Testis (tissue), 3 donors: Measurements from ENCODE around the gene GEMIN7. TPM values are rescaled to one million over a fixed set of nuclear protein-coding genes. Genes with fewer than 3 reads are reported as not detected.

Source experiments
- DNase-seq: peaks from one replicate; pipeline ENCODE4 v3.0.0-alpha.2; 2019
- H3K27ac ChIP-seq, 2 donors: fragments of 200-600 bp; sonication (generic); one replicate each; pipeline ENCODE4 v1.5.1; 2019
- H3K27me3 ChIP-seq: fragments of 200-600 bp; sonication (generic); one replicate; pipeline ENCODE4 v1.5.1; 2019
- H3K36me3 ChIP-seq: fragments of 200-600 bp; sonication (generic); one replicate; pipeline ENCODE4 v1.5.1; 2017; ENCODE audit warnings: low read depth; ENCODE audit errors: missing control alignments
- H3K4me1 ChIP-seq: fragments of 200-600 bp; sonication (generic); one replicate; pipeline ENCODE4 v1.5.1; 2019
- H3K4me3 ChIP-seq, 2 donors: fragments of 200-600 bp; sonication (generic); one replicate each; pipeline ENCODE4 v1.5.1; 2017 to 2019
- H3K9me3 ChIP-seq: fragments of 200-600 bp; sonication (generic); one replicate; pipeline ENCODE4 v1.5.1; 2017
- CTCF ChIP-seq, 3 experiments: fragments of 450-650 bp in 2 of 3; fragments of 200-600 bp in 1 of 3; sonication (generic) in 1 of 3; IDR thresholded peaks; one replicate each; pipeline ENCODE4 v1.5.1; 2016 to 2019; ENCODE audit warnings: antibody characterized with exemption in 3 of 3, mild to moderate bottlenecking in 2 of 3, moderate library complexity in 1 of 3
- POLR2A ChIP-seq: fragments of 450-650 bp; IDR thresholded peaks from one replicate; pipeline ENCODE4 v1.6.1; 2017; ENCODE audit warnings: antibody characterized with exemption, mild to moderate bottlenecking, moderate library complexity
- WGBS, 2 donors: methylation state at CpG; one replicate each; pipeline ENCODE4 v1.1.5; 2018; 5-methylcytosine and 5-hydroxymethylcytosine counted together
- intact Hi-C: fragments of 100-400 bp; cut with DNase I; formaldehyde crosslinking; loops from one replicate; pipeline ENCODE4 v1.15.1; 2023; ENCODE audit warnings: low total_unique reads
- polyA plus RNA-seq: library from polyadenylated mRNA; stranded (reverse); fragments of 350-450 nt; fragmentation: Illumina TruSeq; extraction: RNeasy Lipid Tissue Mini Kit (QIAGEN cat#74804); gene quantifications from one replicate; pipeline ENCODE4 v1.2.3, GENCODE V29; 2014; ENCODE audit warnings: low read depth, low replicate concordance; ENCODE audit not compliant: insufficient read depth
- total RNA-seq, 2 donors: library from RNA; depleted of rRNA; stranded (reverse); fragments of >200 nt; gene quantifications; one replicate each; pipeline ENCODE4 v1.2.3, GENCODE V29; 2016

The GEMIN7 gene
- total and polyA plus RNA-seq, 3 donors from 2014 or later = 7.6 to 13.5 (median 9.7) TPM

GRCh38 chr19:45045671-45046353 is 33.2 kb upstream of the GEMIN7 start:
- Histone ChIP-seq H3K4me3 (no peak overlapping the region), H3K27me3 (no peaks in the 10 kb centered on the region), H3K4me1 (peaks cover 12% of the 10 kb centered on the region), H3K27ac (no peak overlapping the region), H3K36me3 (no peaks in the 10 kb centered on the region), H3K9me3 (no peaks in the 10 kb centered on the region)
- TF ChIP-seq POLR2A (no peak), CTCF (IDR thresholded peaks at IDR 0.05) (no peak)
- 74 to 76% methylated on average over 10 to 14 of the region's 14 CpGs for WGBS, 2 donors
- intact Hi-C loops = no loop called here
- DNase-seq = no peak

- Histone ChIP-seq H3K27ac (no peak overlapping the region), H3K27me3 (no peaks in the 10 kb centered on the region), H3K9me3 (no peaks in the 10 kb centered on the region), H3K36me3 (no peaks in the 10 kb centered on the region), H3K4me1 (peaks cover 11% of the 10 kb centered on the region), H3K4me3 (no peak overlapping the region)
- intact Hi-C loops = no loop called here
- no peak for DNase-seq
- no peak for TF ChIP-seq CTCF (IDR thresholded peaks at IDR 0.05)
- 74 to 85% methylated on average over 7 of the region's 7 CpGs for WGBS, 2 donors
Observed at GRCh38 chr19:45046355-45046754, 32.7 kb upstream of the GEMIN7 start.

GRCh38 chr19:45047188-45047797 is 31.8 kb upstream of the GEMIN7 start:
- TF ChIP-seq CTCF (IDR thresholded peaks at IDR 0.05) = no peak
- TF ChIP-seq POLR2A = no peak
- intact Hi-C loops = no loop called here
- no peaks in the 10 kb centered on the region for H3K27me3 ChIP-seq
- H3K27ac ChIP-seq = no peak overlapping the region
- WGBS, 2 donors = 70 to 74% methylated on average over 7 of the region's 7 CpGs
- H3K9me3 ChIP-seq = no peaks in the 10 kb centered on the region
- H3K4me3 ChIP-seq = no peak overlapping the region
- DNase-seq = no peak
- H3K4me1 ChIP-seq = peaks cover 7% of the 10 kb centered on the region
- no peaks in the 10 kb centered on the region for H3K36me3 ChIP-seq

GRCh38 chr19:45049073-45049736 is 29.9 kb upstream of the GEMIN7 start:
- H3K27me3 ChIP-seq = no peaks in the 10 kb centered on the region
- no peaks in the 10 kb centered on the region for H3K36me3 ChIP-seq
- no peak for DNase-seq
- no peak overlapping the region for H3K27ac ChIP-seq
- 64% methylated on average over 4 to 8 of the region's 8 CpGs for WGBS, 2 donors
- TF ChIP-seq CTCF (IDR thresholded peaks at IDR 0.05) = no peak
- TF ChIP-seq POLR2A = no peak
- no peaks in the 10 kb centered on the region for H3K9me3 ChIP-seq
- H3K4me3 ChIP-seq = no peak overlapping the region
- peaks cover 7% of the 10 kb centered on the region for H3K4me1 ChIP-seq
- intact Hi-C loops = no loop called here
